PFSK-1 (cell line): ENCODE data around the gene DNAAF1.

Source experiments
- POLR2AphosphoS5 ChIP-seq: IDR thresholded peaks from 2 replicates; pipeline ENCODE4 v1.6.1; 2012; ENCODE audit warnings: low read depth, mild to moderate bottlenecking, control low read depth, low read length, moderate library complexity
- TAF1 ChIP-seq: IDR thresholded peaks from 2 replicates; pipeline ENCODE4 v1.6.1; 2012; ENCODE audit warnings: low read length, control low read depth, borderline replicate concordance; ENCODE audit not compliant: insufficient read depth
- TF ChIP-seq, protein P1 (sequence below), 2 experiments: IDR thresholded peaks; 2 replicates each; pipeline versions ENCODE4 v1.6.1 to v1.8.0; 2011 to 2012; ENCODE audit warnings: low read depth in 2 of 2, low read length in 2 of 2, control low read depth in 1 of 2, inconsistent platforms in 1 of 2, mild to moderate bottlenecking in 1 of 2, moderate library complexity in 1 of 2; ENCODE audit not compliant: insufficient read depth in 1 of 2

GRCh38 chr16:84209989-84210388, 64.9 kb downstream of the DNAAF1 start:
- TF ChIP-seq POLR2AphosphoS5 (no peak), TAF1 (no peak)
- TF ChIP-seq, protein P1, sequence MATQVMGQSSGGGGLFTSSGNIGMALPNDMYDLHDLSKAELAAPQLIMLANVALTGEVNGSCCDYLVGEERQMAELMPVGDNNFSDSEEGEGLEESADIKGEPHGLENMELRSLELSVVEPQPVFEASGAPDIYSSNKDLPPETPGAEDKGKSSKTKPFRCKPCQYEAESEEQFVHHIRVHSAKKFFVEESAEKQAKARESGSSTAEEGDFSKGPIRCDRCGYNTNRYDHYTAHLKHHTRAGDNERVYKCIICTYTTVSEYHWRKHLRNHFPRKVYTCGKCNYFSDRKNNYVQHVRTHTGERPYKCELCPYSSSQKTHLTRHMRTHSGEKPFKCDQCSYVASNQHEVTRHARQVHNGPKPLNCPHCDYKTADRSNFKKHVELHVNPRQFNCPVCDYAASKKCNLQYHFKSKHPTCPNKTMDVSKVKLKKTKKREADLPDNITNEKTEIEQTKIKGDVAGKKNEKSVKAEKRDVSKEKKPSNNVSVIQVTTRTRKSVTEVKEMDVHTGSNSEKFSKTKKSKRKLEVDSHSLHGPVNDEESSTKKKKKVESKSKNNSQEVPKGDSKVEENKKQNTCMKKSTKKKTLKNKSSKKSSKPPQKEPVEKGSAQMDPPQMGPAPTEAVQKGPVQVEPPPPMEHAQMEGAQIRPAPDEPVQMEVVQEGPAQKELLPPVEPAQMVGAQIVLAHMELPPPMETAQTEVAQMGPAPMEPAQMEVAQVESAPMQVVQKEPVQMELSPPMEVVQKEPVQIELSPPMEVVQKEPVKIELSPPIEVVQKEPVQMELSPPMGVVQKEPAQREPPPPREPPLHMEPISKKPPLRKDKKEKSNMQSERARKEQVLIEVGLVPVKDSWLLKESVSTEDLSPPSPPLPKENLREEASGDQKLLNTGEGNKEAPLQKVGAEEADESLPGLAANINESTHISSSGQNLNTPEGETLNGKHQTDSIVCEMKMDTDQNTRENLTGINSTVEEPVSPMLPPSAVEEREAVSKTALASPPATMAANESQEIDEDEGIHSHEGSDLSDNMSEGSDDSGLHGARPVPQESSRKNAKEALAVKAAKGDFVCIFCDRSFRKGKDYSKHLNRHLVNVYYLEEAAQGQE (IDR thresholded peaks at IDR 0.05; ENCODE audit: insufficient read depth in 1 of 2, low read depth in 2 of 2, low read length in 2 of 2) = no peak
